Naive thymus-derived CD4-positive, alpha-beta T cell (primary cell): Measurements from ENCODE around the gene LAG3. TPM values are rescaled to one million over a fixed set of nuclear protein-coding genes. Genes with fewer than 3 reads are reported as not detected.

ENCODE experiments used
- ATAC-seq: fragments of 150-1000 bp; cut with Tn5 transposase; 2 replicates; pipeline ENCODE4 v1.10.0; 2021; ENCODE audit warnings: mild to moderate bottlenecking, moderate library complexity
- CTCF ChIA-PET: fragments of 350-600 bp; sonication (Branson Sonifier 250); formaldehyde crosslinking; loops from one replicate; lab custom pipeline; 2021; ENCODE audit warnings: antibody characterized with exemption; lab: Charles Lee
- POLR2A ChIA-PET: fragments of 350-600 bp; sonication (Branson Sonifier 250); formaldehyde crosslinking; loops from one replicate; lab custom pipeline; 2021; ENCODE audit warnings: antibody characterized with exemption, inconsistent platforms; lab: Charles Lee
- DNase-seq, 9 donors: peaks; one replicate each; pipeline versions ENCODE4 v3.0.0 to v3.0.0-alpha.2; 2020 to 2022; ENCODE audit warnings: mixed read lengths in 1 of 9
- H3K27ac ChIP-seq: one replicate; pipeline ENCODE4 v1.7.0; 2013; ENCODE audit warnings: mild to moderate bottlenecking, low read depth, low read length, moderate library complexity
- H3K27me3 ChIP-seq, 2 donors: one replicate each; pipeline ENCODE4 v1.7.0; 2013; ENCODE audit warnings: low read length in 2 of 2, mild to moderate bottlenecking in 2 of 2, moderate library complexity in 2 of 2; ENCODE audit not compliant: control insufficient read depth in 2 of 2, insufficient read depth in 2 of 2
- H3K36me3 ChIP-seq, 3 experiments: 1 replicate in 2 of 3; 2 replicates in 1 of 3; pipeline ENCODE4 v1.7.0; 2013; ENCODE audit warnings: low read length in 3 of 3, mild to moderate bottlenecking in 3 of 3, moderate library complexity in 1 of 3; ENCODE audit not compliant: insufficient read depth in 3 of 3, control insufficient read depth in 2 of 3
- H3K4me1 ChIP-seq, 2 donors: one replicate each; pipeline ENCODE4 v1.7.0; 2013; ENCODE audit warnings: low read length in 2 of 2, mild to moderate bottlenecking in 2 of 2, moderate library complexity in 1 of 2; ENCODE audit not compliant: control insufficient read depth in 2 of 2, insufficient read depth in 2 of 2
- H3K4me3 ChIP-seq: 2 replicates; pipeline ENCODE4 v1.7.0; 2013; ENCODE audit warnings: mild to moderate bottlenecking, low read length
- H3K9me3 ChIP-seq, 3 experiments: 1 replicate in 2 of 3; 2 replicates in 1 of 3; pipeline ENCODE4 v1.7.0; 2013; ENCODE audit warnings: low read length in 3 of 3; ENCODE audit not compliant: control insufficient read depth in 2 of 3
- H3K27ac Mint-ChIP-seq, 9 donors: one replicate each; pipeline ENCODE4 v1.8.0; 2020 to 2022; ENCODE audit warnings: mixed read lengths in 9 of 9, mild to moderate bottlenecking in 8 of 9, moderate library complexity in 5 of 9, inconsistent platforms in 2 of 9
- H3K27me3 Mint-ChIP-seq, 5 donors: one replicate each; pipeline ENCODE4 v1.8.0; 2021 to 2022; ENCODE audit warnings: mixed read lengths in 5 of 5, mild to moderate bottlenecking in 1 of 5
- H3K36me3 Mint-ChIP-seq, 5 donors: one replicate each; pipeline ENCODE4 v1.8.0; 2020 to 2022; ENCODE audit warnings: mixed read lengths in 5 of 5, mild to moderate bottlenecking in 3 of 5, inconsistent platforms in 1 of 5
- H3K4me1 Mint-ChIP-seq, 7 donors: one replicate each; pipeline ENCODE4 v1.8.0; 2020 to 2022; ENCODE audit warnings: mixed read lengths in 7 of 7, mild to moderate bottlenecking in 3 of 7, inconsistent platforms in 1 of 7
- H3K4me3 Mint-ChIP-seq, 10 donors: one replicate each; pipeline ENCODE4 v1.8.0; 2020 to 2022; ENCODE audit warnings: mild to moderate bottlenecking in 10 of 10, mixed read lengths in 10 of 10, moderate library complexity in 6 of 10, inconsistent platforms in 2 of 10
- H3K9me3 Mint-ChIP-seq, 11 donors: one replicate each; pipeline ENCODE4 v1.8.0; 2020 to 2022; ENCODE audit warnings: mixed read lengths in 11 of 11, mild to moderate bottlenecking in 4 of 11, inconsistent platforms in 1 of 11, moderate library complexity in 1 of 11
- intact Hi-C, 2 donors: fragments of 100-400 bp; cut with micrococcal nuclease; formaldehyde crosslinking; loops; one replicate each; pipeline ENCODE4 v1.15.1; 2023
- polyA plus RNA-seq, 2 donors: library from polyadenylated mRNA; unstranded; fragments of 300-500 nt; fragmentation: Illumina TruSeq; gene quantifications; one replicate each; pipeline ENCODE4 v1.2.3, GENCODE V29; 2021
- total RNA-seq, 6 experiments: library from RNA in 5 of 6; stranded (reverse) in 5 of 6; gene quantifications; 1 replicate in 5 of 6; 2 replicates in 1 of 6; pipeline ENCODE4 v1.2.3 and lab custom pipeline; 2021 to 2026

LAG3 gene
- total and polyA plus RNA-seq, 7 experiments from 2014 or later = 0.26 to 46.5 (median 0.86) TPM

GRCh38 chr12:6820166-6820565 is 47.8 kb downstream of the LAG3 start:
- POLR2A ChIA-PET = interaction anchor here (3.6 kb wide), 1 partner anchor 31 kb away, joined by 12 read pairs; the partner anchor contains the start of gene CD4
- H3K27me3 ChIP-seq = peaks cover 0 to 6% of the 10 kb centered on the region in 2 donors
- H3K36me3 Mint-ChIP-seq = peaks cover 11 to 29% (median 19%) of the 10 kb centered on the region in 5 donors
- H3K9me3 Mint-ChIP-seq = peaks cover 0 to 2% (median 0%) of the 10 kb centered on the region in 11 donors
- peaks cover 4 to 30% (median 14%) of the 10 kb centered on the region in 5 donors for H3K27me3 Mint-ChIP-seq
- peaks cover 0 to 53% (median 16%) of the 10 kb centered on the region in 3 experiments for H3K36me3 ChIP-seq
- peaks cover 15 to 23% (median 20%) of the 10 kb centered on the region in 7 donors for H3K4me1 Mint-ChIP-seq
- H3K4me3 ChIP-seq = no peak overlapping the region
- CTCF ChIA-PET = interaction anchor here (1.3 to 6.6 kb wide), 2 partner anchors 16 to 68 kb away, joined by 4 to 94 read pairs; partner anchors contain the start of gene MLF2
- peak overlapping the region in 1 of 10 donors; percentile 82 for H3K4me3 Mint-ChIP-seq
- peaks cover 0 to 15% of the 10 kb centered on the region in 2 donors for H3K4me1 ChIP-seq
- H3K9me3 ChIP-seq = no peaks in the 10 kb centered on the region
- ATAC-seq = no peak
- peak overlapping the region in 3 of 9 donors; percentile 38 to 78 (median 64) for H3K27ac Mint-ChIP-seq
- intact Hi-C loops = no loop called here
- H3K27ac ChIP-seq = no peak overlapping the region
- no peak for DNase-seq

- Histone ChIP-seq H3K4me1 (peaks cover 0 to 15% of the 10 kb centered on the region in 2 donors), H3K4me3 (no peak within 1 kb of the TSS), H3K27me3 (peaks cover 0 to 8% of the 10 kb centered on the region in 2 donors), H3K27ac (no peak within 1 kb of the TSS), H3K9me3 (no peaks in the 10 kb centered on the region), H3K36me3 (peaks cover 0 to 36% (median 16%) of the 10 kb centered on the region in 3 experiments)
- Mint-ChIP-seq H3K4me1 (peaks cover 20 to 28% (median 25%) of the 10 kb centered on the region in 7 donors), H3K27me3 (peaks cover 9 to 37% (median 20%) of the 10 kb centered on the region in 5 donors), H3K4me3 (peak within 1 kb of the TSS; percentile 55 to 82 (median 74)), H3K36me3 (peaks cover 9 to 20% (median 15%) of the 10 kb centered on the region in 5 donors), H3K9me3 (peaks cover 0 to 2% (median 0%) of the 10 kb centered on the region in 11 donors), H3K27ac (peak within 1 kb of the TSS in 8 of 9 donors; percentile 8 to 80 (median 66))
- intact Hi-C loops = loop anchor here in 1 of 2 donors (1.0 kb wide), 1 partner anchor 69 kb away; the partner anchor contains the start of gene MLF2
- peak in 1 of 9 donors; percentile 17 for DNase-seq
- POLR2A ChIA-PET = interaction anchor here (0.7 to 13.2 kb wide), 12 partner anchors 10 to 254 kb away, joined by 3 to 91 read pairs (median 4); partner anchors contain the start of genes CD4, MLF2 and PTMS
- peak; percentile 5 for ATAC-seq
- CTCF ChIA-PET = interaction anchor here (0.6 to 6.6 kb wide), 8 partner anchors 14 to 335 kb away, joined by 3 to 94 read pairs (median 3); partner anchors contain the start of genes CDCA3, MLF2 and USP5
These were observed 49.5 kb downstream of the LAG3 start, which contains the start of gene GPR162 for GRCh38 chr12:6821591-6822425. Gene GPR162 (plus strand): TSS chr12:6821821. CDS start chr12:6823899, 2,078 bp downstream.

- Histone ChIP-seq H3K27me3 (peaks cover 0 to 8% of the 10 kb centered on the region in 2 donors), H3K4me1 (peaks cover 3 to 15% of the 10 kb centered on the region in 2 donors), H3K27ac (no peak overlapping the region), H3K4me3 (no peak overlapping the region), H3K36me3 (peaks cover 0 to 29% (median 12%) of the 10 kb centered on the region in 3 experiments), H3K9me3 (no peaks in the 10 kb centered on the region)
- ChIA-PET POLR2A (interaction anchor here (0.7 to 13.2 kb wide), 4 partner anchors 33 to 255 kb away, joined by 3 to 91 read pairs (median 8); partner anchors contain the start of genes CD4, MLF2 and PTMS), CTCF (interaction anchor here (0.7 to 6.6 kb wide), 4 partner anchors 13 to 90 kb away, joined by 3 to 94 read pairs (median 15); partner anchors contain the start of gene MLF2)
- peak overlapping the region in 7 of 10 donors; percentile 31 to 82 (median 69) for H3K4me3 Mint-ChIP-seq
- H3K4me1 Mint-ChIP-seq = peaks cover 25 to 34% (median 30%) of the 10 kb centered on the region in 7 donors
- H3K36me3 Mint-ChIP-seq = peaks cover 4 to 16% (median 10%) of the 10 kb centered on the region in 5 donors
- DNase-seq (no peak), ATAC-seq (no peak)
- peaks cover 9 to 42% (median 25%) of the 10 kb centered on the region in 5 donors for H3K27me3 Mint-ChIP-seq
- H3K27ac Mint-ChIP-seq = peak overlapping the region in 2 of 9 donors; percentile 18 to 26
- peaks cover 0 to 3% (median 0%) of the 10 kb centered on the region in 11 donors for H3K9me3 Mint-ChIP-seq
- intact Hi-C loops = no loop called here
These were observed 50.3 kb downstream of the LAG3 start for GRCh38 chr12:6822426-6823135.

- peaks cover 0 to 8% of the 10 kb centered on the region in 2 donors for H3K27me3 ChIP-seq
- intact Hi-C loops = loop anchor here in 1 of 2 donors (2.0 kb wide), 1 partner anchor 33 kb away; no protein-coding TSS in a partner anchor
- no peak for DNase-seq
- POLR2A ChIA-PET = interaction anchor here (0.9 to 13.2 kb wide), 2 partner anchors 40 to 70 kb away, joined by 3 to 91 read pairs; partner anchors contain the start of gene MLF2
- H3K4me1 ChIP-seq = peaks cover 4 to 15% of the 10 kb centered on the region in 2 donors
- no peak overlapping the region for H3K4me3 ChIP-seq
- Mint-ChIP-seq H3K4me1 (peaks cover 29 to 38% (median 32%) of the 10 kb centered on the region in 7 donors), H3K36me3 (peaks cover 0 to 10% (median 4%) of the 10 kb centered on the region in 5 donors), H3K9me3 (peaks cover 0 to 2% (median 0%) of the 10 kb centered on the region in 11 donors), H3K27ac (peak overlapping the region in 2 of 9 donors; percentile 18 to 26), H3K4me3 (peak overlapping the region in 2 of 10 donors; percentile 13 to 82), H3K27me3 (peaks cover 9 to 46% (median 26%) of the 10 kb centered on the region in 5 donors)
- ATAC-seq = no peak
- CTCF ChIA-PET = interaction anchor here (0.7 to 6.6 kb wide), 7 partner anchors 12 to 211 kb away, joined by 3 to 94 read pairs (median 13); partner anchors contain the start of genes CD4 and MLF2
- H3K36me3 ChIP-seq = peaks cover 0 to 20% (median 3%) of the 10 kb centered on the region in 3 experiments
- no peaks in the 10 kb centered on the region for H3K9me3 ChIP-seq
- no peak overlapping the region for H3K27ac ChIP-seq
These were observed 51.1 kb downstream of the LAG3 start for GRCh38 chr12:6823182-6824084.
